GM12878 (cell line): ENCODE data around the gene NHLRC4. TPM values are rescaled to one million over a fixed set of nuclear protein-coding genes. Genes with fewer than 3 reads are reported as not detected.

Experiments used
- ATAC-seq: fragments of 200-7000 bp; cut with Tn5 transposase; 3 replicates; pipeline ENCODE4 v1.9.1; 2020; ENCODE audit warnings: mild to moderate bottlenecking, moderate library complexity
- BruUV-seq: library from RNA; stranded (reverse); fragments of 400-500 nt; replicated peaks from 2 replicates; lab custom pipeline; 2021; lab: Mats Ljungman, UMichigan
- CTCF ChIA-PET: fragments of 300-600 bp; sonication (Branson Sonifier 250); formaldehyde crosslinking; extraction: SDS; loops from one replicate; lab custom pipeline; 2021; ENCODE audit warnings: inconsistent platforms; lab: Yijun Ruan, JAX
- POLR2A ChIA-PET: fragments of 350-600 bp; formaldehyde crosslinking; extraction: SDS; loops from one replicate; lab custom pipeline; 2021; ENCODE audit warnings: inconsistent platforms; lab: Charles Lee
- RAD21 ChIA-PET: fragments of 300-600 bp; sonication (Branson Sonifier 250); formaldehyde crosslinking; loops from one replicate; lab custom pipeline; 2023; ENCODE audit warnings: antibody characterized with exemption; ENCODE audit not compliant: unreplicated experiment; lab: Charles Lee
- SMC1A ChIA-PET: fragments of 300-600 bp; sonication (Branson Sonifier 250); formaldehyde crosslinking; loops from one replicate; lab custom pipeline; 2023; ENCODE audit not compliant: unreplicated experiment, uncharacterized antibody; lab: Charles Lee
- DNase-seq: peaks from one replicate; pipeline ENCODE4 v3.0.0-alpha.2; 2011; ENCODE audit warnings: low read depth, low spot score
- FAIRE-seq: peaks from 3 replicates; lab custom pipeline; 2011; peaks lifted over from hg19 to GRCh38; lab: Jason Lieb, UNC
- H2AFZ ChIP-seq: 2 replicates; pipeline ENCODE4 v1.6.0; 2011; ENCODE audit warnings: low read depth, low read length, control low read depth; ENCODE audit not compliant: control insufficient read depth
- H3K27ac ChIP-seq: 2 replicates; pipeline ENCODE4 v1.5.1; 2011; ENCODE audit warnings: control low read depth; ENCODE audit not compliant: control insufficient read depth, insufficient read depth
- H3K27me3 ChIP-seq, 2 experiments: replicated peaks in 1 of 2; 2 replicates each; pipeline versions ENCODE4 v1.6.0 to v1.6.1; 2011; ENCODE audit warnings: low read length in 1 of 2; ENCODE audit not compliant: control insufficient read depth in 2 of 2, insufficient read depth in 2 of 2
- H3K36me3 ChIP-seq, 2 experiments: 2 replicates each; pipeline ENCODE4 v1.5.1; 2011; ENCODE audit warnings: low read length in 1 of 2; ENCODE audit not compliant: control insufficient read depth in 2 of 2, insufficient read depth in 2 of 2
- H3K4me1 ChIP-seq: 2 replicates; pipeline ENCODE4 v1.6.1; 2011; ENCODE audit warnings: mild to moderate bottlenecking, low read length, moderate library complexity, mixed read lengths; ENCODE audit not compliant: control insufficient read depth, insufficient read depth
- H3K4me2 ChIP-seq: 2 replicates; pipeline ENCODE4 v1.6.0; 2011; ENCODE audit warnings: control low read depth; ENCODE audit not compliant: control insufficient read depth, insufficient read depth
- H3K4me3 ChIP-seq: fragments of 200-600 bp; sonication (generic); 2 replicates; pipeline ENCODE4 v1.5.1; 2016
- H3K79me2 ChIP-seq: 2 replicates; pipeline ENCODE4 v1.6.0; 2011; ENCODE audit warnings: low read length; ENCODE audit not compliant: control insufficient read depth, insufficient read depth
- H3K9ac ChIP-seq: 2 replicates; pipeline ENCODE4 v1.8.0; 2011; ENCODE audit warnings: low read length, control low read depth, mixed read lengths; ENCODE audit not compliant: control insufficient read depth, insufficient read depth
- H3K9me3 ChIP-seq: replicated peaks from 3 replicates; pipeline ENCODE4 v1.5.1; 2011; ENCODE audit warnings: mild to moderate bottlenecking, low read length; ENCODE audit not compliant: control insufficient read depth, insufficient read depth
- H4K20me1 ChIP-seq: 2 replicates; pipeline ENCODE4 v1.6.0; 2011; ENCODE audit not compliant: control insufficient read depth, insufficient read depth
- ATF7 ChIP-seq: fragments of 450-650 bp; IDR thresholded peaks from 2 replicates; pipeline ENCODE4 v1.6.1; 2016; ENCODE audit warnings: low read depth, mild to moderate bottlenecking
- BCL11A ChIP-seq: IDR thresholded peaks from 2 replicates; pipeline ENCODE4 v1.6.1; 2011; ENCODE audit warnings: low read depth, low read length
- CHD1 ChIP-seq: IDR thresholded peaks from 2 replicates; pipeline ENCODE4 v1.6.1; 2012; ENCODE audit warnings: low read depth, low read length, improper control_type of control experiment
- E2F4 ChIP-seq: IDR thresholded peaks from 2 replicates; pipeline ENCODE4 v1.6.1; 2012; ENCODE audit warnings: low read depth, low read length, improper control_type of control experiment
- MTA2 ChIP-seq: fragments of 450-650 bp; IDR thresholded peaks from 2 replicates; pipeline ENCODE4 v1.6.1; 2016; ENCODE audit warnings: low read depth, mild to moderate bottlenecking, moderate library complexity
- MTA3 ChIP-seq: IDR thresholded peaks from 2 replicates; pipeline ENCODE4 v1.6.1; 2012; ENCODE audit warnings: low read length, inconsistent platforms, borderline replicate concordance
- MXI1 ChIP-seq: fragments of 150-350 bp; IDR thresholded peaks from 2 replicates; pipeline ENCODE4 v1.6.1; 2011; ENCODE audit warnings: low read depth, mild to moderate bottlenecking, inconsistent platforms, low read length, improper control_type of control experiment
- POLR2A ChIP-seq: IDR thresholded peaks from 2 replicates; pipeline ENCODE4 v1.6.1; 2011; ENCODE audit warnings: low read depth, mild to moderate bottlenecking, low read length
- POLR2AphosphoS2 ChIP-seq: IDR thresholded peaks from 2 replicates; pipeline ENCODE4 v1.6.1; 2011; ENCODE audit warnings: low read depth, mild to moderate bottlenecking, low read length, improper control_type of control experiment, moderate library complexity
- TCF12 ChIP-seq: IDR thresholded peaks from 2 replicates; pipeline ENCODE4 v1.6.1; 2011; ENCODE audit warnings: low read depth, mild to moderate bottlenecking, low read length
- WGBS: methylation state at CpG from one replicate; pipeline ENCODE4 v1.1.6; 2016; ENCODE audit warnings: low lambda C conversion rate; ENCODE audit not compliant: insufficient replicate concordance, insufficient coverage; ENCODE audit errors: missing lambda C conversion rate; 5-methylcytosine and 5-hydroxymethylcytosine counted together
- in situ Hi-C: fragments of 300-500 bp; cut with MboI; formaldehyde crosslinking; loops from 9 replicates; pipeline ENCODE4 v1.14.3; 2018; ENCODE audit warnings: mixed read lengths
- intact Hi-C: fragments of 100-400 bp; cut with micrococcal nuclease; formaldehyde crosslinking; loops from one replicate; pipeline ENCODE4 v1.14.2; 2022; ENCODE audit not compliant: unreplicated experiment
- polyA plus RNA-seq, 11 experiments: library from polyadenylated mRNA; depleted of rRNA in 4 of 11; unstranded in 6 of 11; stranded (reverse) in 5 of 11; fragments of >200 nt; fragmentation: Nextera tagmentation in 4 of 11; fragmentation: Illumina TruSeq in 1 of 11; extraction: Ambion mirVana in 4 of 11; extraction: Trizol in 1 of 11; gene quantifications; 1 replicate in 1 of 11; 2 replicates in 10 of 11; pipeline versions ENCODE4 v1.2.1 to v1.2.3, GENCODE V29; 2011 to 2016; ENCODE audit warnings: inconsistent platforms in 2 of 11, missing spikeins in 2 of 11, low read depth in 1 of 11
- total RNA-seq, 4 experiments: library from RNA; depleted of rRNA in 3 of 4; stranded (reverse); fragments of >200 nt in 3 of 4; fragmentation: Illumina TruSeq in 1 of 4; extraction: Trizol in 1 of 4; gene quantifications; 2 replicates each; pipeline versions ENCODE4 v1.2.1 to v1.2.3, GENCODE V29; 2013 to 2021
- TF ChIP-seq, protein P1 (sequence below): fragments of 450-650 bp; IDR thresholded peaks from 2 replicates; pipeline ENCODE4 v1.6.1; 2017; ENCODE audit warnings: borderline replicate concordance
- TF ChIP-seq, protein P2 (sequence below): fragments of 450-650 bp; IDR thresholded peaks from 2 replicates; pipeline ENCODE4 v1.6.1; 2016; ENCODE audit warnings: mild to moderate bottlenecking
- TF ChIP-seq, protein P3 (sequence below): IDR thresholded peaks from 2 replicates; pipeline ENCODE4 v1.6.1; 2011; ENCODE audit warnings: low read depth, low read length, improper control_type of control experiment, borderline replicate concordance

NHLRC4 gene
- total and polyA plus RNA-seq, 10 of the 15 experiments (the other 5 are each of a cell fraction or from before 2014, with no cell fraction given) = 0.07 to 1.1 (median 0.57) TPM; not detected in 3

GRCh38 chr16:583815-584591, 17.2 kb downstream of the NHLRC4 start:
- TF ChIP-seq, protein P1, sequence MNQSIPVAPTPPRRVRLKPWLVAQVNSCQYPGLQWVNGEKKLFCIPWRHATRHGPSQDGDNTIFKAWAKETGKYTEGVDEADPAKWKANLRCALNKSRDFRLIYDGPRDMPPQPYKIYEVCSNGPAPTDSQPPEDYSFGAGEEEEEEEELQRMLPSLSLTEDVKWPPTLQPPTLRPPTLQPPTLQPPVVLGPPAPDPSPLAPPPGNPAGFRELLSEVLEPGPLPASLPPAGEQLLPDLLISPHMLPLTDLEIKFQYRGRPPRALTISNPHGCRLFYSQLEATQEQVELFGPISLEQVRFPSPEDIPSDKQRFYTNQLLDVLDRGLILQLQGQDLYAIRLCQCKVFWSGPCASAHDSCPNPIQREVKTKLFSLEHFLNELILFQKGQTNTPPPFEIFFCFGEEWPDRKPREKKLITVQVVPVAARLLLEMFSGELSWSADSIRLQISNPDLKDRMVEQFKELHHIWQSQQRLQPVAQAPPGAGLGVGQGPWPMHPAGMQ = no peak
- peak; percentile 29; the same call in 1 of the 2 replicates for TF ChIP-seq POLR2A
- Histone ChIP-seq H3K4me2 (no peak overlapping the region), H3K9ac (no peak overlapping the region), H3K4me3 (no peak overlapping the region), H2AFZ (no peak overlapping the region), H3K79me2 (peaks cover 16% of the 10 kb centered on the region), H3K4me1 (peaks cover 6% of the 10 kb centered on the region), H3K27ac (no peak overlapping the region), H3K36me3 (no peaks in the 10 kb centered on the region), H4K20me1 (no peaks in the 10 kb centered on the region), H3K9me3 (no peaks in the 10 kb centered on the region), H3K27me3 (no peaks in the 10 kb centered on the region)
- BruUV-seq = no TSS peak
- ChIA-PET RAD21 (no interaction called here), SMC1A (no interaction called here), POLR2A (no interaction called here), CTCF (interaction anchor here (0.7 kb wide), 1 partner anchor 26 kb away, joined by 3 read pairs; no protein-coding TSS in a partner anchor)
- no peak for ATAC-seq
- no peak for FAIRE-seq
- in situ Hi-C loops (no loop called here), intact Hi-C loops (no loop called here)
- WGBS = 79% methylated on average over 37 of the region's 38 CpGs
- no peak for DNase-seq

DNA sequence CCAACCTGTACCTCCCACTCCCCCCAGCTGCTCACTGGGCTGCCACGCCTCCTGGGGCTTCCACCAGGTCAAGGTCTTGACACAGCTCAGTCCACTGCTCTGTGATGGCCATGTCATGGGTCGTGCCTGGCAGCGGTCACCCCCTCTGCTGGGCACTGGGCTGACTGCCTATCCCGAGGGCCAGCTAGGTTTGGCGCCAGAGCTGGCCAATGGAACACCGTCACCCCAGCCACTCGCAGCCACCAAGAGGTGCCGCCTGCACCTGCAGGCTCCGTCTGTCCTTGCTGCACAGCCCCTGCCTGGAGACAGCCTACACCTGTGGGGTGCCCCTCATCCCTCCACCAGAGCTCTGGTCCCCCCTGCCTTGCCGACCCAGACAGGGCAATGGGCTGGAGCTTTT, 18.5 kb downstream of the NHLRC4 start:
- intact Hi-C loops (no loop called here), in situ Hi-C loops (no loop called here)
- no peak overlapping the region for H2AFZ ChIP-seq
- SMC1A ChIA-PET = no interaction called here
- no peaks in the 10 kb centered on the region for H4K20me1 ChIP-seq
- no peak overlapping the region for H3K27ac ChIP-seq
- RAD21 ChIA-PET = no interaction called here
- 42% methylated on average over 10 of the region's 10 CpGs for WGBS
- H3K79me2 ChIP-seq = peaks cover 19% of the 10 kb centered on the region
- H3K9me3 ChIP-seq = no peaks in the 10 kb centered on the region
- H3K9ac ChIP-seq = no peak overlapping the region
- no peak overlapping the region for H3K4me2 ChIP-seq
- ATAC-seq = no peak
- no peaks in the 10 kb centered on the region for H3K27me3 ChIP-seq
- BruUV-seq = no TSS peak
- no peak for DNase-seq
- H3K4me3 ChIP-seq = no peak overlapping the region
- FAIRE-seq = no peak
- no peaks in the 10 kb centered on the region for H3K36me3 ChIP-seq
- CTCF ChIA-PET = no interaction called here
- POLR2A ChIA-PET = no interaction called here
- peaks cover 6% of the 10 kb centered on the region for H3K4me1 ChIP-seq
- TF ChIP-seq BCL11A (no peak), MTA2 (no peak), POLR2AphosphoS2 (no peak), E2F4 (no peak), MTA3 (no peak), ATF7 (no peak), CHD1 (no peak), MXI1 (no peak), TCF12 (no peak)
- TF ChIP-seq, protein P2, sequence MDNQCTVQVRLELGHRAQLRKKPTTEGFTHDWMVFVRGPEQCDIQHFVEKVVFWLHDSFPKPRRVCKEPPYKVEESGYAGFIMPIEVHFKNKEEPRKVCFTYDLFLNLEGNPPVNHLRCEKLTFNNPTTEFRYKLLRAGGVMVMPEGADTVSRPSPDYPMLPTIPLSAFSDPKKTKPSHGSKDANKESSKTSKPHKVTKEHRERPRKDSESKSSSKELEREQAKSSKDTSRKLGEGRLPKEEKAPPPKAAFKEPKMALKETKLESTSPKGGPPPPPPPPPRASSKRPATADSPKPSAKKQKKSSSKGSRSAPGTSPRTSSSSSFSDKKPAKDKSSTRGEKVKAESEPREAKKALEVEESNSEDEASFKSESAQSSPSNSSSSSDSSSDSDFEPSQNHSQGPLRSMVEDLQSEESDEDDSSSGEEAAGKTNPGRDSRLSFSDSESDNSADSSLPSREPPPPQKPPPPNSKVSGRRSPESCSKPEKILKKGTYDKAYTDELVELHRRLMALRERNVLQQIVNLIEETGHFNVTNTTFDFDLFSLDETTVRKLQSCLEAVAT = no peak
- TF ChIP-seq, protein P3, sequence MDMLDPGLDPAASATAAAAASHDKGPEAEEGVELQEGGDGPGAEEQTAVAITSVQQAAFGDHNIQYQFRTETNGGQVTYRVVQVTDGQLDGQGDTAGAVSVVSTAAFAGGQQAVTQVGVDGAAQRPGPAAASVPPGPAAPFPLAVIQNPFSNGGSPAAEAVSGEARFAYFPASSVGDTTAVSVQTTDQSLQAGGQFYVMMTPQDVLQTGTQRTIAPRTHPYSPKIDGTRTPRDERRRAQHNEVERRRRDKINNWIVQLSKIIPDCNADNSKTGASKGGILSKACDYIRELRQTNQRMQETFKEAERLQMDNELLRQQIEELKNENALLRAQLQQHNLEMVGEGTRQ = no peak
